HG03565 (cell line): Measurements from ENCODE around the gene GLB1L3.

Experiments used
- ATAC-seq: cut with Tn5 transposase; IDR thresholded peaks from one replicate; pipeline ENCODE4 v1.9.1; 2021; ENCODE audit warnings: mild to moderate bottlenecking, moderate library complexity; ENCODE audit not compliant: unreplicated experiment

GLB1L3 gene

GRCh38 chr11:134358856-134359490, 82.8 kb downstream of the GLB1L3 start:
- ATAC-seq, result no peak

- no peak for ATAC-seq
Observed at GRCh38 chr11:134359646-134360045, 83.5 kb downstream of the GLB1L3 start.

- ATAC-seq, result peak; percentile 84
Observed at GRCh38 chr11:134360050-134360835, 84.1 kb downstream of the GLB1L3 start.

GRCh38 chr11:134361661-134362060, 85.5 kb downstream of the GLB1L3 start:
- no peak for ATAC-seq

- ATAC-seq, result no peak
Observed at GRCh38 chr11:134362192-134362901, 86.2 kb downstream of the GLB1L3 start.

DNA sequence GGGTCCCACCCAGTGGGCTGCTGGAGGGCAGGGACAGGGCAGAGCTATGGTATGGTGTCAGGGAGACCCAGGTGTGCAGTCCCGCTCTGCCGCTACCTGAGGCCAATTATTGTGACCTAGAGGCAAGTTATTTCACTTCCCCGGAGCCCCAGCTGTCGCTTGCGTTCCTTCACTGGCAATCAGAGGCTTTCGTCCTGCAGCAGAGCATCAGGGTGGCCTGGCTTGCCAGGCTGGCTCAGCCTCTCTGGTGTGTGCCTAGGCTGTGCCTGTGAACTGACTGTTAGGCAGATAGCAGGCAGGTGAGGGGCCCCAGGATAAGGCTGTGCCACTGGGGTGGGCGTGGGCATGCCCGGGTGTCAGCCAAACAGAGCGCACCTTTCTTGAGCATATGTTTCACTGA, 87.0 kb downstream of the GLB1L3 start:
- no peak for ATAC-seq

- ATAC-seq, result no peak
Observed at GRCh38 chr11:134363592-134363991, 87.4 kb downstream of the GLB1L3 start.

DNA sequence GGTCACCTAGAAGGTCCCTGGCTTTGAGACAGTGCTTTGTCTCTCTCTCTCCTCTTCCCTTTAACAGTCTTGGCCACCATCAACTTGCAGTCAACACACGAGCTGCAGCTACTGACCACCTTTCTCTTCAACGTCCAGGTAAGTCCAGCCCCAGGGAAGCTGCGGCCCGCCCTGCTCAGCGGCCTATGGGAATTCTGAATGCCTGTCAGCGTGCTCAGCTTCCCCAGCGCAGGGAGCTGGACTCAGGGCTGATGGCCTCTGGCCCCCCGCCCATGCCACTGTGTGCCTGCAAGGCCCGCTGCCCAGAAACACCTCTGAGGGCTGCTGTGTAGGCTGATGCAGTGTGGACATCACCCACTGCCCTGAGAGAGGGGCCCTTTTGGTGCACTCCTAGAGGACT, 88.1 kb downstream of the GLB1L3 start:
- no peak for ATAC-seq

DNA sequence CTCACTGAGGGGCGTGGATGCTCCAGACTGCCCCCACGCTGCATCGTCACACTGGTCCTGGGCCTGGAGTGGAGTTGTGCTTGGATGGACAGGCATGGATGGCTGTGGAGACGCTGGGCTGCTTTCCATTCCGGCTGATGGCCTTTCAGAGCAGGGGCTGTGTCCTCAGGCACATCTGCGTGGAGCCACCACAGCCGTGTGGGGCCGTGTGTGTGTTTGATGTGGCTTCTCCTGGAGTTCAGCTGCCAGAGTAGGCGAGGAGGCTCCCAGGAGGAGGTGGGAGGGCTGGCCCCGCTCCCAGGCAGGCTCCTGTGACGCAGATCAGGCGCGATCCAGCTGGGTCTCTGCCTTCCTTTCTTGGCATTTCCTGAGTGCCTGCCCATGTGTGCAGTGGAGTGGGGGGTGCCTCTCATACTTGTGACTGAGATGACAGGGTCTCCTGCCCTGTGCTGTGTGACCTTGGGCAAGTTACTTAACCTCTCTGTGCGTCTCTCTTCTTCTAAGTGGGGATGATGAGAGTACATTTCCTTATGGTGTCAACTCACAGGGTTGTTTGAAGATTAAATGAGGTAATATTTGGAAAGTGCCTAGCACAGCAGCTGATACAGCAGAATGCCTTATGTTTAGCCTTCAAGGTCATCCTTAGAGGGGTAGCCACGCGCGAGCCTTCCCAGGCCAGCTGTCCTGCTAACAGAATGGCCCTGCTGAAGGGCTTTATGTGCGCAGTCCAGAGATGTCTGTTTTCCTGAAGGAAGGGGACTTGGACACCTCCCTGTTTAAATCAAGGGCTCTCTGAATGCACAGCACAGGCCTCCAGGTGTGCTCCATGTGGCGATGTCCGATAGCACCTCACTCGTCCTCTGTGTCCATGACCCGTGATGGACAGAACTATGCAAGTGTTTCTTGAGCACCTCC, 89.1 kb downstream of the GLB1L3 start:
- ATAC-seq, result no peak

GRCh38 chr11:134366254-134366653, 90.1 kb downstream of the GLB1L3 start:
- no peak for ATAC-seq

- ATAC-seq, result no peak
Observed at GRCh38 chr11:134367781-134368180, 91.6 kb downstream of the GLB1L3 start.
